Sigmoid colon (tissue), 4 donors: Measurements from ENCODE around the gene PLAGL2.

Source experiments
- EP300 ChIP-seq, 4 donors: sonication (generic); formaldehyde crosslinking; IDR thresholded peaks; one replicate each; pipeline ENCODE4 v1.6.1; 2017; ENCODE audit warnings: antibody characterized with exemption in 4 of 4
- POLR2AphosphoS5 ChIP-seq, 4 donors: sonication (generic); formaldehyde crosslinking; IDR thresholded peaks; one replicate each; pipeline ENCODE4 v1.6.1; 2017; ENCODE audit warnings: antibody characterized with exemption in 4 of 4

GRCh38 chr20:32179934-32180333 is 27.6 kb downstream of the PLAGL2 start:
- no peak for TF ChIP-seq EP300 (IDR thresholded peaks at IDR 0.05)
- no peak for TF ChIP-seq POLR2AphosphoS5 (IDR thresholded peaks at IDR 0.05)
